Posterior vena cava (tissue), 2 donors: ENCODE measurements around the gene PPARA. TPM values are rescaled to one million over a fixed set of nuclear protein-coding genes. Genes with fewer than 3 reads are reported as not detected.

Experiments used
- DNase-seq: peaks from one replicate; pipeline ENCODE4 v3.0.0-alpha.2; 2020; ENCODE audit warnings: low spot score
- intact Hi-C, 2 donors: fragments of 100-400 bp; cut with DNase I; formaldehyde crosslinking; loops; one replicate each; pipeline versions ENCODE4 v1.14.1 to v1.14.2; 2022 to 2023
- total RNA-seq, 2 donors: library from RNA; stranded (reverse); fragmentation: NEBNext Ultra II Directional; extraction: Animal tissue kit (Norgen Biotek cat#: 25700); gene quantifications; one replicate each; pipeline ENCODE4 v1.2.1, GENCODE V29; 2021
- donor health status: DM: yes; HTN: yes; CAD: no.
- donor health status: DM: yes; HTN: yes; CAD: no.

Gene PPARA
- total RNA-seq, 2 donors from 2014 or later, result 22.8 to 27.7 TPM

DNA sequence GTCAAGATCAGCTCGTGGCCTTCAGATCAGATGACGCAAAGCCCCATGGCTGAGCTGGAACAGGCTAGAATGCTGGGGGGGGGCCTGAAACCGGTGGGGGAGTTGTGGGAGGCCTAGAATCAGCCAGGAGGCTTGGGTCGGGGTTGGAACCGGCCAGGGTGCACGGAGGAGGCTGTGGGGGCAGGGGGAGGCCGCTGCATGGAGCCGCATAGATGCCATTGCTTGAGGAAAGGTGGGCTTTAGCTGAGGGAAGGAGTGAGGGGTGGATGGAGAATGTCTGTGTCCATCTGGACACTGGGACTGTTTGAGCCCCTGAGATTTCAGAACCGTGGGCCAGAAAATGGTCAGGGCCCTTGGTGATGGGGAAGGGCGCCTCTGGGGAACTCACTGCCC lies 74.6 kb downstream of the PPARA start:
- no peak for DNase-seq
- intact Hi-C loops, result no loop called here

DNA sequence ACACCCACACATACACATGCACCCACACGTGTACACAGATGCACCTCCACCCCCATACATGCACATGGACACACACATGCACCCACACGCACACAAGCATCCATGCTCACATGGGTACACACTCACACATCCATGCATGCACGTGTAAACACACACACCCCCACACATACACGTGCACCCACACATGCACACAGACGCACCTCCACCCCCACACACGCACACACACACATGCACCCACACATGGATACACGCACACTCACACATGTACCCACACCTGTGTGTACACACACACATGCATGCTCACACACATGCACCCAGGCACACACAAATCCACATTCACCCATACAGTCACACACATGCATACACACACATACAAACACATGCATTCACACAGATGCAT lies 75.3 kb downstream of the PPARA start:
- intact Hi-C loops, result no loop called here
- DNase-seq, result no peak

DNA sequence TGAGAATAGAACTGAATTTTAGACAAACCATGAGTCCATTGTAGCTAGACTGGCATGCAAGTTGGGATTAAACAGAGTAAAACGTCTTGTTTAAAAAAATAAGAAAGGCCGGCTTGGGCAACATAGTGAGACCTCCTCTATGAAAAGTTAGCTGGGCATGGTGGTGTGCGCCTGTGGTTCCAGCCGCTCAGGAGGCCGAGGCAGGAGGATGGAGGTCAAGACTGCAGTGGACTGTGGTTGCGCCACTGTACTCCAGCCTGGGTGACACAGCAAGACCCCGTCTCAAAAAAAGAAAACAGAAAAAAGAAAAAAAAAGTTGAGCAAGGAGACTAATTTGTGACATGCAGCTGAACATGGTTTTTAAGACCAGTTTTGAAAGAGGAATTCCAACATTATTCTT lies 76.3 kb downstream of the PPARA start:
- intact Hi-C loops, result no loop called here
- no peak for DNase-seq

DNA sequence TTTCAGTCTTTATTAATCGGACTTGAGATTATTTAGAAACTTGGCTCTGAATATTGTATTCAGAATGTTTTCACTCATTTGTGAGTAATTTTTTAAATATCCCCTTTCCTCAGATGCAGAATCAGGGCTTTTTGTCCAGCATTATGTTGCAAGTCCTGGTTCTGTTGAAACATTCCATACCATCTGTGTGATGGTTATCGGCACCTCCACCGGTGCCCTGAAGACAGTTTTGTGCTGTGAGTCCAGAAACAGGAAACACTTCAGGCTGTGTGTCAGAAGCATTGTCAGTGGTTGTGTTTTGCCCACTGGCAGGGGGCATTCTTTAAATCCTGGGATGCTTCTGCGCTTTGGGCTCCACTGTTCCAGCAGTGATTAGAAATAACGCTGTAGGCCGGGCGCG lies 79.4 kb downstream of the PPARA start:
- intact Hi-C loops, result no loop called here
- DNase-seq, result no peak

DNA sequence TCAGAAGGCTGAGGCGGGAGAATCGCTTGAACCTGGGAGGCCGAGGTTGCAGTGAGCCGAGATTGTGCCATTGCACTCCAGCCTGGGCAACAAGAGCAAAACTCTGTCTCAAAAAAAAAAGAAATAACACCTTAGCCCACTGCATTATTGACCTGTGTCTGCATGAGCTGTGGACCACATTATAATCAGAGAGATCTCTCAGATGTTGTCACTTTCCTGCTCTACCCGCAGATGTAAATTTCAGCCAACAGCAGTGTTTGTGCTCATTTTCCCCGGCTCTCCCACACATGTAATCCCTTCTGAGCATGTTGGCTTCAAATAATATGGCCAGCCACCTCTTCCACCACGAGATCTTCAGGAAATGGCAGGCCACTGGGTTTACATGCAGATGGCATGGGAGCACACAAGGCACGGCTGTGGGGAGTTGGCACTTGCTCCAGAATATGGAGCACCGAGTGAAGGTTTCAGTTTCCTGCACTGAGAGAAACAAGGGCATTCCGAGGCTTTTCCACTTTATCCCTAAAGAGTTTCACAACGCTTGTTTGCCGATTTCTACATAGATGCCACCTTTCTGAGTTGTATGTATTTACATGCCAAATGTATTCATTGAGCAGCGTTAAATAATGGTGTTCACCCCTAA lies 80.1 kb downstream of the PPARA start:
- no peak for DNase-seq
- intact Hi-C loops, result no loop called here

DNA sequence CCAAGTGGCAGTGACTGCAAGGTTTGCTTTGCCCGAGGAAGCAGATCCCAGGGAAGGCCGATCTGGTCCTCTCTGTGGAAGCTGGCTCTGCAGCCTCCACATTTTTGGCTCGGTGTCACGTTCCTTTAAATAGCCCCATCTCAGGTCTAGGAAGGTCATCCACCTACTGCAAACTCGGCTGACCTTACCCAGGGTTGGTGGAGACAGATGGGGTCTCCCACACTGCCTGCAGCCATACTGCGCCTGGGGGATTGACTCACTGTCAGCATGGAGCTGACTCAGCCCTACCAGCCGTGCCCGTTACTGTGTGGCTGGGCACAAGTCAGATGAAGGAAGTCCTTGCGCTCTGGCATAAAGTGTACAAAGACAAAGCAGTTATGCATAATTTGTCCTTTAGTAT lies 82.9 kb downstream of the PPARA start:
- no peak for DNase-seq
- intact Hi-C loops, result no loop called here

DNA sequence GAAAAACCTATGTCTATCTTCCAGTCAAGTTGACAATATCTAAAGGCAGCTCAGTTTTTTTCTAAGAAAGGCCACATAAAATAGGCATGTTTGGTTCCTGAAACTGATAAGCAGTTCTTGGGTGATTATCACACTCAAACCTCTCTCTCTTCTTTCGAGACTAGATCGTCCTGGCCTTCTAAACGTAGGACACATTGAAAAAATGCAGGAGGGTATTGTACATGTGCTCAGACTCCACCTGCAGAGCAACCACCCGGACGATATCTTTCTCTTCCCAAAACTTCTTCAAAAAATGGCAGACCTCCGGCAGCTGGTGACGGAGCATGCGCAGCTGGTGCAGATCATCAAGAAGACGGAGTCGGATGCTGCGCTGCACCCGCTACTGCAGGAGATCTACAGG lies 84.6 kb downstream of the PPARA start:
- intact Hi-C loops, result no loop called here
- DNase-seq, result no peak

DNA sequence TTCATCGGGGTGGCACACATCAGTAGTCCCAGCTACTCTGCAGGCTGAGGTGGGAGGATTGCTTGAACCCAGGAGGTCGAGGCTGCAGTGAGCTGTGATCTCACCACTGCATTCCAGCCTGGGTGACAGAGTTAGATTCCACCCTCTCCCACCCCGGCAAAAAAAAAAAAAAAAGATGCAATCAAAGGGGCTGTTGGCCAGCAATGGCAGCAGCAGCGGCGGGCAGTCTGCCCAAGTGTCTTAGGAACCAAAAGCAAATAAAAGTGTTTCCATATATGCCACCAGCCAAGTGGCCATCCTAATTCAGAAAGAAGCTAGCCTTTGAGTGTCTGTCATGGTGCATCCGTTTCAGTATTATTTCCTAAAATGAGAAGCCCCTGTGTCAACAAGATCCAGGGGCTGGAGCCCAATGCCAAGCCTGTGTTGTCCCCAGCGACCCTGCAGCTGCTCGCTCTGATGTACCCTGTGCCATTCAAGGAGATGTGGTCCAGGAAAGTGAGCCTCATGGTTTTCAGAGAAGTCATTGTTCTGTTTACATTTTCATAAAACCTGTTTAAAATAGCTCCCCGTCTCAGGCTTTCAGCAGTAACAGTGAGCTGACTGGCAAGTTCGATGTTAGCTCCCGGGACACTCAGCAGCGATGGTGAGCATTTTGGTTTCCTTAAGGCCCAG lies 87.3 kb downstream of the PPARA start:
- DNase-seq, result no peak
- intact Hi-C loops, result no loop called here

DNA sequence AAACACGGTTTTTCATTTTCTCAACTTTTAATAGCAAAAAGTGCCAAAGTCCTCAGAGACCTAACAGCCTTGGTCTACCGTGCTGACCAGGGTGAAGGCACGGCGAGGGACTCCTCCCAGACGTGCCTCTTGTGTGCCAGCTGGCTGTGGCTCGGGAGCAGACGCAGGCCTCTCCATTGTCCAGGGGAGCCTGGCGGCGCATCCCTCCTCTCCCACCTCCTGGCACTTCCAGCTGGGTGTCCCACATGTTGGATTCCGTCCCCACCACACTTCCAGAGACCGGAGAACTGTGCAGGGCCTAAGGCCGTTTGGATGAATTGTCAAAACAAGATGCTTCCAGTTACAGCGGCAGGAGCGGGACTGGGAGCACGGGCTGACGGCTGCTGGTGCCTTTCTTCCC lies 88.2 kb downstream of the PPARA start:
- intact Hi-C loops, result no loop called here
- no peak for DNase-seq

DNA sequence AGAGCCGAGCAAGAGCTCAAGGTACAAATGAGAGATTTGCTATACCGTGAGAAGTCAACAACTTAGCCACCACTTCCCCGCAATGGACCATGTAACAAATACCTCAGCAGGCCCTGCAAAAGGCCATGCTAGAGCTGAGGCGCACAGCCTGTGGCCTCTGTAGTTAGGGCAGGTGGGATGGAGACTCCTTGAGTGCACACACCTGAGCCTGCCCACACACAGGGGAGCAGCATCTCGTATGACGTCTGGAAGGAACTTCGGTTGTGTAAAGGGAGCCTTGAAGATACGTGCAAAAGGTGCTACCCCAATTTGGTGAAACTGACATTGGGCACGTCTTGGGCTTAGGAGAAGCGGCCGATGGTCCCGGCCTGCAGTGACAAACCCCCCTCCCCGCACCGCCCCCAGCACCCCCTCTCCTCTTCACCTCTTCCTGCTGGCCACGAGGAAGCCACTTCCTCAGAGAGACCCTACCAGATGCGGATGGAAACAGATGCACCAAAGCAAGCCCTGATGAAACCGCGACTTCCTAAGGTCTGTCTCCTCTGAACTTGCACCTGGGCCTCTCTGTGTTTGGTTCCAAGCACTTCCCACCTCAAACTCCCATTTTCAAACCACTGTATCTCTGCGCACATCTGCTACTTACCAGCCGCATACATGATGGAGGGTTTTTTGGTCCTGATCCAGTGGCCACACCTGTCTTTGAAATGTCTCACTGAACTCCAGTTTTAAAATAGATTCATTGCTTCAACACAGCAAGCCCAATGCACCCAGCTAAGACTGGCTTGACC lies 89.1 kb downstream of the PPARA start:
- intact Hi-C loops, result no loop called here
- DNase-seq, result no peak

DNA sequence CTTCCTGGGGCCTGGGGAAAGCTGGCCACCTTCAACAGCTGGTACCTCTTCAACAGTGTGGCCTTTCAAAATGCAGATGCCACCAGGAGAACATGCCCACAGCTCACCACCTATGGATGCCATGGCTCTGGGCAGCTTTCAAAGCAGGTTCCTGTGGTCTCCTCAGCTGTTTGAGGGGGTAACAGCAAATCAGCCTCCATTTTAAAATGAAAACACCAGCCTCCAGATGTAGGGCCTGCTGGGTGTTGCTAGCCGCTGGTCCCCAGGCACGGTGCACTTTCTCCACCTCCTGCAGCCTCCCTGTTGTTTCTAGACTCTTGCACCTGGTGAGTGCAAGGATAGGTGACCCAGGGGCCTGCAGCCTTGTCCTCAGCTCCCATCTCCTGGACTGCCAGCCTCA lies 89.7 kb downstream of the PPARA start:
- intact Hi-C loops, result no loop called here
- DNase-seq, result no peak

DNA sequence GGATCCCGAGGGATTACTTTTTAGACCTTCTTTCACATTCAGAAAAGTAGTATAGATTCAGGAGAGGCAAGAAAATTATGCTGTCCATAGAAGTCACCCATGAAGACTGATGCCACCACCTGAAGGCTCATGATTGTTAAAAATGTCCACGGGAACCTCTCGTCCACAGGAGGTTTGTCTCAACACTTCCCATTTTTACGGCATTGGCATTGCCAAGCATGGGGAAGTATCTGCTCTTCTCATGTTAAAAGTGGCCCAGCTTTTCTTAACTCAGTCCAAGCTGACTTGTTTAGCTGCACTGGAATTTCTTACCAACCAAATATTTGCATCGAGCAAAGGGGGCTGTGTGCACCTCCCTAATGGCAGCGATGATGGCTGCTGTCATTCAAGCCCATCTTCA lies 90.2 kb downstream of the PPARA start:
- intact Hi-C loops, result no loop called here
- DNase-seq, result no peak

DNA sequence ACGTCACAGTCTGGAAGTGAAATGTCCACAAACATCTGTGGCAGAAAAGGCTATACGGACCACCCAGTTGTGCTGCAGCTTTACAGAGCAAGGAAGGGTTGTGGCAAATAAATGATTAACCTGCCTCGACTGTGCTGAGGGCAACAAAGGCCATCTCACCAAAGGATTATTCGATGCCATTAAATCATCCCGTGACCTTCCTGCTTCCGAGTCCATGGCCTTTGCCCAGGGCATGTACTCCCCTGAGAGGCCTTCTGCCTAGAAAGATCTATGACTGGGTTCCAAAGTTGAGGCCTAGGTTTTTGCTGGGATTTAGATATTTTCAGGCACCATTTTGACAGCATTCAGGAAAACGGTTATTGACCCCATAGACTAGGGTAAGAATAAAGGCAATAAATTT lies 90.6 kb downstream of the PPARA start:
- intact Hi-C loops, result no loop called here
- DNase-seq, result no peak

DNA sequence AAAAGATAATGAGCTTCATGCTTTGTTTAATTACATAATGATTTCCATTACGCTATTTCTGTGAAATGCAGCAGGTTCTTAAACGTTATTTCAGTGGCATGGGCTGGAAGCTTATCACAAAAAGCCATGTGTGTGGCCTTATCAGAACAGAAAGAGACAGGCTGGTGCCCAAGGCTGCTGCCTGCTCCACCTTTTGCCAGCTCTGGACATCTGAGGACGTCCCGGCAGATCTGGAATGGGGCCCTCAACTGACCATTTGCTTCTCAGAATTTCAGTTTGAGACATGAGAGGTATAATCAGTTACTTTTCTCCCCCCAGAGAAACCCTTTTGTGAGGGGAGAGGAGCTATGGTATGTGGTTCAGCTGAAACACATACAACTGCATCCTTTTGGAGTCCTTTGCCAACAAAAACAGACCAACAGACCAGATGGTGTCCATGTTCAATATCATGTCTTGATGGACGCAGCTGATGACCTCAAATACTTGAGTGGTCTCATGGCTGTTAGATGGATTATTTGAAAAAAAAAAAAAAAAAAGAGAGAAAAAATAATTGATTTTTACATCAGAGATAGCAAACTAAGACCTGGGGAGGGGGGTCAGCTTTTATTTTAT lies 91.2 kb downstream of the PPARA start:
- intact Hi-C loops, result no loop called here
- DNase-seq, result no peak

DNA sequence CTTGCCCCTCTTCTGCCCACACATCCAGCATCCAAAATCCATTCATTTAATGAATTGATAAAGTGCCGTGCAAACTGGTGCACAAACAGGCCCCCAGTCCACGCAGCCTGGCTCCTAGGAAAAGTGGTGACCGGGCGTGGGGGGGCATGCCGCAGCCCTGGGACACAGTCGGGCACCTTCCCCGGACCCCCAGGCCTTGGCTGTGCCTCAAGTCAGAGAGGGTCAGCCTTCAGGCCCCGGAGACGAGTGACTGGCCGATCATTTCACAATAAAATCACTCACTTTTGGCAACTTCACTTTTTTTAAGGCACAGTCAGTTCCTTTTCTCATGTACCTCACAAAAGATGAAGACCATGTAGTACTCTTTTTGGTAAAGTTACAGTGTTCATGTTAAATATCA lies 91.8 kb downstream of the PPARA start:
- intact Hi-C loops, result no loop called here
- DNase-seq, result no peak

DNA sequence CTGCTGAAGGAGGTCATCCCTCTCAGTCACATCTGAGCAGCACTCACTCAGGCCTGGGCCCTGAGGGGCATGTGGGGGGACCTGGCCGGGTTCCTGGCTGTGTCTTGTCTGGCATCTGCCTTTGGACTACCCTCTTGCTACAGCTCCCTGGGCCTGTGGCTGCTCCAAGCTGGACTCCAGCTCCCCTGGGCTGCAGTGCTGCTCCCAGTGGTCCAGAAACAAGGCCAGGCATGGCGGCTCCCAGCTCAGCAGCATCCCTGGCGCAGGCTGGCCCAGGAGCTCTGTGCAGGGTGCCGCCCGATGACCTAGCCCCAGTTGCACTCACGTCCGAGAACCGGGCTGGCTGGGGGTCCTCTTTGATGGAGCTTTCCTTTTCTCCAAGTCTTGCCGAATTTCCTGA lies 94.4 kb downstream of the PPARA start:
- intact Hi-C loops, result no loop called here
- no peak for DNase-seq

DNA sequence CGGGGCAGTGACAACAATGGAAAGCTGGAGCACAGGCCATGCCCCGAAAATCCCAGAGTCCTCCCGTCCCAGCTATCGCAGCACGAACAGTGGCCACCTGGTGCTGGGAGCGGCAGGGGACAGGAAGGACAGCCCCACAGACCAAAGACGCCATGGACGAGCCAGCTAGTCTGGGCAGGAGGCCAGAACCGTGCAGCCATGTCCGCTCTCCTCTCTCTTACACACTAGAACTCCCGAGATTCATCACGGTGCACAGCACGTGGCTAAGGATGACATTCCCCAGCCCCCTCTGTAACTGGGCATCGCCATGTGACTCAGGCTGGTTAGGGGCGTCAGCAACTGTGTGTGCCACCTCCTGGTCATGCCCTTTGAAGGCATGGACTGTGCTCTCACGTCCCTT lies 95.2 kb downstream of the PPARA start:
- no peak for DNase-seq
- intact Hi-C loops, result no loop called here

DNA sequence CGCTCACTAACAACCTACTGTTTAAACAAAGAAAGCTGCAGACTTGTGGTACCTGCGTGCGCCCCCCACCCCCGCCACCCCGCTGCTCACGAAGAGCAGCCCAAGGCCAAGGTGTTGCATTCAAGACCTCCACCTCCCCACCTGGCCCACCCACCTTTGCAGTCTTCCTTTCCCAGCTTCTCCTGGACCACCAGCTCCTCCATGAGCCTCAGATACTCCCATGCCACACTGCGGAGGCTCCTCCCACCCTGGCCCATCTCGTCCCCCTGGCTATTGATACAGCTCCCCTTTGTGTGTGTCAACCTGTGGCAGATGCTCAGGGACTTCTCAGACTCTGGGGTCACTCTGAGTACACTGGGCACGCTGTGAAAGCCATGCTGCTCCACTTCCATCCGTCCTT lies 95.9 kb downstream of the PPARA start:
- intact Hi-C loops, result no loop called here
- no peak for DNase-seq

DNA sequence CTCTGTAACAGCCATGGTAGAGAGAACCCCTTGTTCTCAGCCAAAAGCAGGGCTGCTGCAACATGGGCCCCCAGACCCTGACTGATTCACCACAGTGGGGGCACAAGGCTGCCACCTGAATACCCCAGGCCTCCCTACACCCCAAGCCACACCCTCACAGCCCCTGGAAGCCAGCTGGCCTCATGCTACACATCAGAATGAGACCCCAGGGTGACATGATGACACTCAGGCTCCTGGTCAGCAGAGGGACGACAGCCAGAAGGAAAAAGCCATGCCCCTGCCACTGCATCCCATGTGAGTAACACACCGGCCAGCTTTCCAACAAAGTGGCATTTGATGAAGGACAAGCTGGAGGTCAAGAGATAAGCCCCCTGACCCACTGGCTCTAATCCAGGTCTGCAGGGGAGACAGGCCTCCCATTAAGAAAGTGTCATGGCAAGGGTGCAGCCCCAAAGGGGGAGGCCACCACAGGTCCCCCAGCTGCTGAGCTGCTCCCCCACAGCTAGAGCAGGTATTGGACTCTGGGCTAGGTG lies 97.2 kb downstream of the PPARA start:
- DNase-seq, result no peak
- intact Hi-C loops, result no loop called here
